Measurements from ENCODE around the gene NAA10.
"Not testable (repeated sequence)": the region's sequence is repeated elsewhere in the genome, so short reads cannot be mapped to it uniquely, and the experiment has no call there.

NAA10 gene

DNA sequence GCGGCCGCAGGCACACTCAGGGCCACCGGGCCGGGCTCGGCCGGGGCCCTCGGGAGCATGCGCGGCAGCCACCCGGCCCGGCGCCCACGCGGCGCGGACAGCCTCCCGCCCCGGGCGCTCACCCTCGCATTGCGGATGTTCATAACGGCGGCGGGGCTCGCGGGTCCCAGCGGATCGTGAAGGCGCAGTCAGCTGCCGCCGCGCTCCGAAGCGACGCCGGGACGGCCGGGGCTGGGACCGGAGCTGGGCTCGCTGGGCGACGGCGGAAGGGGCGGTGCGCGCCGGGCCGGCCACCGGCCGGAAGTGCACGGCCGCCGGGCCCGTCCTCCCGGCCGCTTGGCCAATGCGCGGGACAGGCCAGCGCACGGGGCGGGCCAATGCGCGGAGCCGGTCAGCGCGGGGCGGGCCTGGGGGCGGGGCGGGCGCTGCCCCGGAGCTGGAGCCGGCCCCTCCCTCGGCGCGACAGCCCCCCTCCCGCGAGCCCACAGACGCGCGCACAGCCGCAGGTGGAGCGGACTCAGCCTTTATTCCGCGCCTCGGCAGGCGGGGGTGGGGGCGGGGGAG, at the start of gene NAA10:
NAA10 (minus strand) TSS at position 276 of the 564 bp plus-strand sequence; CDS start at position 143, 133 bp downstream.
- Histone ChIP-seq H3K4me3 (ENCODE audit: low read depth, low read length) (peak within 1 kb of the TSS; percentile 71), H3K36me3 (ENCODE audit: control insufficient read depth, insufficient read depth, low read length) (peaks cover 24% of the 10 kb centered on the region), H3K27ac (ENCODE audit: low read depth, low read length) (peak within 1 kb of the TSS; percentile 33), H3K27me3 (ENCODE audit: control insufficient read depth, insufficient read depth, low read length) (no peaks in the 10 kb centered on the region), H3K9ac (ENCODE audit: low read depth, low read length) (peak within 1 kb of the TSS; percentile 61), H3K9me3 (ENCODE audit: control insufficient read depth, insufficient read depth, low read length) (peaks cover 31% of the 10 kb centered on the region), H3K4me1 (ENCODE audit: control insufficient read depth, insufficient read depth, low read length) (no peaks in the 10 kb centered on the region; the same call in 1 of the 2 replicates)

DNA sequence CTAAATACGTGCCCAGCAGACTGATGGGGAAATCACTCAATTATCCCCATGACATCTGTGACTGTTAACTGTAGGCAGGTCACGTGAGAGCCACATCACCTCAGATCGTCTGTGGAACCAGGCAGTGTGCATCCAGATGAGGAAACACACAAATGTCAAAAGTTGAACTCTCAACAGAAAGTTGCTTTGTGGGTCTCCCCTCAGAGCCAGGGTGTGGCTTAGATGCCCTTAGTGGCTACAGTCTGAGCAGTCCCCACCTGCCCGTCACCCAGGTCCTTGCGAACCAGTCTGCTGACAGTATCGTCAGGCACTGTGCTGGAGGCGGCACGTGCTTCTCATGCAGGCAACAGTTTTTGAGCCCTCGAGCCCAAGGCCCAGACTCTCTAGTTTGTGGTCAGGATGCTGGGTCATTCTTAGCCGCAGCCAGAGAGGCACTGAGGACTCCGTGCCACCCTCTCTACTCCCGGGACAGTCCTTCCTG, 48.5 kb upstream of the NAA10 start:
- no peaks in the 10 kb centered on the region for H3K27me3 ChIP-seq (ENCODE audit: control insufficient read depth, insufficient read depth, low read length)
- H3K36me3 ChIP-seq (ENCODE audit: control insufficient read depth, insufficient read depth, low read length), result no peaks in the 10 kb centered on the region
- no peaks in the 10 kb centered on the region for H3K4me1 ChIP-seq (ENCODE audit: control insufficient read depth, insufficient read depth, low read length)
- H3K9ac ChIP-seq (ENCODE audit: low read depth, low read length), result no peak overlapping the region
- H3K9me3 ChIP-seq (ENCODE audit: control insufficient read depth, insufficient read depth, low read length), result peaks cover 18% of the 10 kb centered on the region
- H3K4me3 ChIP-seq (ENCODE audit: low read depth, low read length), result no peak overlapping the region
- no peak overlapping the region for H3K27ac ChIP-seq (ENCODE audit: low read depth, low read length)

DNA sequence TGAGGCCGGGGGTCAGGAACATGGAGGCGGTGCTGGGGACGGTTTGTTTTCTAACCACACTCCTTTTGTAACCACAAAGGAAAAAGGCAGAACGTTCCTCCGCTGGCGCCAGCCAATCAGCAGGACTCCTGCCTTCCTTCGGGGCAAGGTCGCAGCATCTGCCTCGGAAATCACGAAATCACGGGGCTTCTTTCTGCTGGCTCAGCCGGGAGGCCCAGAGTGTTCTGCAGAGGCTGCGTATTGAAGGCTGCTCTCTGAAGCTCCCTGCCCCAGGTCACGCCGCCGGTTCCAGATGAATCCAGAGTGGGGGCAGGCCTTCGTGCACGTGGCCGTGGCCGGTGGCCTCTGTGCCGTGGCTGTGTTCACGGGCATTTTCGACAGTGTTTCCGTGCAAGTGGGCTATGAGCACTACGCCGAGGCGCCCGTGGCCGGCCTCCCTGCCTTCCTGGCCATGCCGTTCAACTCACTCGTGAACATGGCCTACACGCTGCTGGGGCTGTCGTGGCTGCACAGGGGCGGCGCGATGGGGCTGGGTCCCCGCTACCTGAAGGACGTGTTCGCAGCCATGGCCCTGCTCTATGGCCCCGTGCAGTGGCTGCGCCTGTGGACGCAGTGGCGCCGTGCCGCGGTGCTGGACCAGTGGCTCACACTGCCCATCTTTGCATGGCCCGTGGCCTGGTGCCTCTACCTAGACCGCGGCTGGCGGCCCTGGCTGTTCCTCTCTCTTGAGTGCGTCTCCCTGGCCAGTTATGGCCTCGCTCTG, 47.1 kb upstream of the NAA10 start:
- no peak overlapping the region for H3K4me3 ChIP-seq (ENCODE audit: low read depth, low read length)
- no peak overlapping the region for H3K9ac ChIP-seq (ENCODE audit: low read depth, low read length)
- no peaks in the 10 kb centered on the region for H3K36me3 ChIP-seq (ENCODE audit: control insufficient read depth, insufficient read depth, low read length)
- peaks cover 16% of the 10 kb centered on the region for H3K9me3 ChIP-seq (ENCODE audit: control insufficient read depth, insufficient read depth, low read length)
- no peak overlapping the region for H3K27ac ChIP-seq (ENCODE audit: low read depth, low read length)
- H3K4me1 ChIP-seq (ENCODE audit: control insufficient read depth, insufficient read depth, low read length), result no peaks in the 10 kb centered on the region
- H3K27me3 ChIP-seq (ENCODE audit: control insufficient read depth, insufficient read depth, low read length), result no peaks in the 10 kb centered on the region

- Histone ChIP-seq H3K9me3 (ENCODE audit: control insufficient read depth, insufficient read depth, low read length) (peaks cover 14% of the 10 kb centered on the region), H3K27me3 (ENCODE audit: control insufficient read depth, insufficient read depth, low read length) (no peaks in the 10 kb centered on the region), H3K36me3 (ENCODE audit: control insufficient read depth, insufficient read depth, low read length) (no peaks in the 10 kb centered on the region), H3K4me1 (ENCODE audit: control insufficient read depth, insufficient read depth, low read length) (no peaks in the 10 kb centered on the region), H3K9ac (ENCODE audit: low read depth, low read length) (no peak overlapping the region), H3K4me3 (ENCODE audit: low read depth, low read length) (no peak overlapping the region), H3K27ac (ENCODE audit: low read depth, low read length) (no peak overlapping the region)
Measured at GRCh38 chrX:153981231-153981630, 46.4 kb upstream of the NAA10 start.

DNA sequence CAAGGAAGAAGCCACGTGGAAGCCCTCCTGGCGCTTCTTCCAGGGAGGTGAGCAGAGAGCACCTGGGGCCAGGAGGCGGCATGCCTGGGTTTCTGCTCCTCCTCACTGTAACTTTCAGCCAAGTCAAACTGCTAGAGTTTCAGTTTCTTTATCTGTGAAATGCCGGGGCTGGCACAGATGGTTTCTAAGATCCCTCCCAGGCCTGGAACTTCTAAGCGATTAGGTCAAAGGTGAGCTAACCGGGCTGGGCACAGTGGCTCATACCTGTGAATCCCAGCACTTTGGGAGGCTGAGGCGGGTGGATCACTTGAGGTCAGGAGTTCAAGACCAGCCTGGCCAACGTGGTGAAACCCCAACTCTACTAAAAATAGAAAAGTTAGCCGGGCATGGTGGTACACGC, 45.6 kb upstream of the NAA10 start:
- H3K9ac ChIP-seq (ENCODE audit: low read depth, low read length); H3K4me1 ChIP-seq (ENCODE audit: control insufficient read depth, insufficient read depth, low read length); H3K27ac ChIP-seq (ENCODE audit: low read depth, low read length); H3K4me3 ChIP-seq (ENCODE audit: low read depth, low read length); H3K27me3 ChIP-seq (ENCODE audit: control insufficient read depth, insufficient read depth, low read length); H3K36me3 ChIP-seq (ENCODE audit: control insufficient read depth, insufficient read depth, low read length): not testable (repeated sequence)
- peaks cover 14% of the 10 kb centered on the region for H3K9me3 ChIP-seq (ENCODE audit: control insufficient read depth, insufficient read depth, low read length)

DNA sequence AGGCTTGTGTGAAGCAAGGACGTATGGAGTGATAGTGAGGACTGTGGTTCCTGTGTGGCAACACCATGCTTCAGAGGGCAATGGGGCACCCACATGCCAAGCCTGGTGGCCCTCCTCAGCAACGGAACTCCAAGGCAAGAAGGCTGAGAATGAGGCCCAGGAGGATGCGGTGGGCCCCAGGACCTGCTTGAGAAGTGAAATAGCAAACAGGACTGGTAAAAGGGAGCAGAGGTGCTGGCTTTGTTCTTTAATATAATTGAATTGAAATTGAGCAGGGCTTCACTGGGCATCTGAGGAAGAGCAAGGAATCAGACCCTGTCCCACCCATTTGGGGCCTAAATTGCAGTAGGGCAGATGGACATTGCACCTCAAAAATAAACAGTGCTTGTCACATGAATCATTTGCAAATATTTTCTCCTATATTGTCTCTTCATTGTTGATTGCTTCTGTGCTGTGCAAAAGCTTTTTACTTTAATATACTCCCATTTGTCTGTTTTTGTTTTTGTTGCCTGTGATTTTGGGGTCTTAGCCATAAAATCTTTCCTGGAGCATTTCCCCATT, 40.0 kb upstream of the NAA10 start:
- Histone ChIP-seq H3K4me1 (ENCODE audit: control insufficient read depth, insufficient read depth, low read length) (no peaks in the 10 kb centered on the region), H3K27ac (ENCODE audit: low read depth, low read length) (no peak overlapping the region), H3K4me3 (ENCODE audit: low read depth, low read length) (no peak overlapping the region), H3K27me3 (ENCODE audit: control insufficient read depth, insufficient read depth, low read length) (no peaks in the 10 kb centered on the region), H3K9ac (ENCODE audit: low read depth, low read length) (no peak overlapping the region), H3K36me3 (ENCODE audit: control insufficient read depth, insufficient read depth, low read length) (no peaks in the 10 kb centered on the region), H3K9me3 (ENCODE audit: control insufficient read depth, insufficient read depth, low read length) (no peaks in the 10 kb centered on the region)

GRCh38 chrX:153974003-153974725, 39.3 kb upstream of the NAA10 start:
- Histone ChIP-seq H3K27me3 (ENCODE audit: control insufficient read depth, insufficient read depth, low read length) (no peaks in the 10 kb centered on the region), H3K9me3 (ENCODE audit: control insufficient read depth, insufficient read depth, low read length) (no peaks in the 10 kb centered on the region), H3K27ac (ENCODE audit: low read depth, low read length) (peak overlapping the region; percentile 11), H3K4me3 (ENCODE audit: low read depth, low read length) (no peak overlapping the region), H3K4me1 (ENCODE audit: control insufficient read depth, insufficient read depth, low read length) (no peaks in the 10 kb centered on the region), H3K9ac (ENCODE audit: low read depth, low read length) (no peak overlapping the region), H3K36me3 (ENCODE audit: control insufficient read depth, insufficient read depth, low read length) (no peaks in the 10 kb centered on the region)

GRCh38 chrX:153973127-153974002, 38.5 kb upstream of the NAA10 start:
- Histone ChIP-seq H3K9ac (ENCODE audit: low read depth, low read length) (peak overlapping the region; percentile 99), H3K27me3 (ENCODE audit: control insufficient read depth, insufficient read depth, low read length) (no peaks in the 10 kb centered on the region), H3K4me1 (ENCODE audit: control insufficient read depth, insufficient read depth, low read length) (peaks cover 8% of the 10 kb centered on the region), H3K4me3 (ENCODE audit: low read depth, low read length) (peak overlapping the region; percentile 83), H3K36me3 (ENCODE audit: control insufficient read depth, insufficient read depth, low read length) (no peaks in the 10 kb centered on the region; the same call in none of the 2 replicates), H3K27ac (ENCODE audit: low read depth, low read length) (peak overlapping the region; percentile 100), H3K9me3 (ENCODE audit: control insufficient read depth, insufficient read depth, low read length) (no peaks in the 10 kb centered on the region)

GRCh38 chrX:153972368-153973126, 37.7 kb upstream of the NAA10 start, which contains the start of gene TMEM187:
TSS of gene TMEM187 (plus strand) at chrX:153972754. CDS start at chrX:153982063, 9,309 bp downstream.
- Histone ChIP-seq H3K9ac (ENCODE audit: low read depth, low read length) (peak within 1 kb of the TSS; percentile 99), H3K9me3 (ENCODE audit: control insufficient read depth, insufficient read depth, low read length) (no peaks in the 10 kb centered on the region), H3K36me3 (ENCODE audit: control insufficient read depth, insufficient read depth, low read length) (no peaks in the 10 kb centered on the region; the same call in none of the 2 replicates), H3K27ac (ENCODE audit: low read depth, low read length) (peak within 1 kb of the TSS; percentile 100), H3K4me3 (ENCODE audit: low read depth, low read length) (peak within 1 kb of the TSS; percentile 83), H3K4me1 (ENCODE audit: control insufficient read depth, insufficient read depth, low read length) (peaks cover 16% of the 10 kb centered on the region), H3K27me3 (ENCODE audit: control insufficient read depth, insufficient read depth, low read length) (no peaks in the 10 kb centered on the region)

All from HUES48 (cell line).